Measurements from ENCODE around the gene TRIO. TPM values are rescaled to one million over a fixed set of nuclear protein-coding genes. Genes with fewer than 3 reads are reported as not detected.
A peak's percentile ranks its signal among the peaks of the same experiment; 100 is the strongest.

TRIO gene
- total RNA-seq, 4 donors from 2014 or later = 21.2 to 105 (median 47.6) TPM

DNA sequence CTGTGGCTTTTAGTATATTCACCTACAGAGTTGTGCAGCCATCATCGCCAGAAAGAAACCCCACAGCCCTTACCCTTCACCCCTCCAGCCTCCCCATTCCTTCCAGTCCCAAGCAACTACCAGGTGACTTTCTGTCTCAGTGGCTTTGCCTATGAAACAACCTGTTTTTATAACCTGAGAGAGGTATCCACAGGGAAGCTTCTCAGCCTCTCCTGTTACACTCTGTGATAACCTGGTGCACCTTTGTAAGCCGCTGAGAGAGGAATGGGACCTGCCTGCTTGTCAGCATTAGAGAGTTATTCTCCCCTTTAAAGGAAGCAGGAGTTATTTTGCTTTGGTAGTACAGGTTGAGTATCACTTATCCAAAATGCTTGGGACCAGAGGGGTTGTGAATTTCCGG is 93.6 kb downstream of the TRIO start:
- intact Hi-C loops (cut with DNase I) = no loop called here
- H3K27me3 ChIP-seq = no peaks in the 10 kb centered on the region
- H3K9me3 ChIP-seq = no peaks in the 10 kb centered on the region
- peaks cover 0 to 19% (median 7%) of the 10 kb centered on the region in 3 donors for H3K4me1 ChIP-seq
- no peak overlapping the region for H3K4me3 ChIP-seq
- H3K27ac ChIP-seq = no peak overlapping the region
- 78 to 82% methylated on average over 3 of the region's 3 CpGs for WGBS, 2 donors
- no peak for DNase-seq
- TF ChIP-seq, protein P1, sequence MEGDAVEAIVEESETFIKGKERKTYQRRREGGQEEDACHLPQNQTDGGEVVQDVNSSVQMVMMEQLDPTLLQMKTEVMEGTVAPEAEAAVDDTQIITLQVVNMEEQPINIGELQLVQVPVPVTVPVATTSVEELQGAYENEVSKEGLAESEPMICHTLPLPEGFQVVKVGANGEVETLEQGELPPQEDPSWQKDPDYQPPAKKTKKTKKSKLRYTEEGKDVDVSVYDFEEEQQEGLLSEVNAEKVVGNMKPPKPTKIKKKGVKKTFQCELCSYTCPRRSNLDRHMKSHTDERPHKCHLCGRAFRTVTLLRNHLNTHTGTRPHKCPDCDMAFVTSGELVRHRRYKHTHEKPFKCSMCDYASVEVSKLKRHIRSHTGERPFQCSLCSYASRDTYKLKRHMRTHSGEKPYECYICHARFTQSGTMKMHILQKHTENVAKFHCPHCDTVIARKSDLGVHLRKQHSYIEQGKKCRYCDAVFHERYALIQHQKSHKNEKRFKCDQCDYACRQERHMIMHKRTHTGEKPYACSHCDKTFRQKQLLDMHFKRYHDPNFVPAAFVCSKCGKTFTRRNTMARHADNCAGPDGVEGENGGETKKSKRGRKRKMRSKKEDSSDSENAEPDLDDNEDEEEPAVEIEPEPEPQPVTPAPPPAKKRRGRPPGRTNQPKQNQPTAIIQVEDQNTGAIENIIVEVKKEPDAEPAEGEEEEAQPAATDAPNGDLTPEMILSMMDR (IDR thresholded peaks at IDR 0.05) = no peak
- no peak for TF ChIP-seq POLR2A (IDR thresholded peaks at IDR 0.05)
- no peaks in the 10 kb centered on the region for H3K36me3 ChIP-seq

DNA sequence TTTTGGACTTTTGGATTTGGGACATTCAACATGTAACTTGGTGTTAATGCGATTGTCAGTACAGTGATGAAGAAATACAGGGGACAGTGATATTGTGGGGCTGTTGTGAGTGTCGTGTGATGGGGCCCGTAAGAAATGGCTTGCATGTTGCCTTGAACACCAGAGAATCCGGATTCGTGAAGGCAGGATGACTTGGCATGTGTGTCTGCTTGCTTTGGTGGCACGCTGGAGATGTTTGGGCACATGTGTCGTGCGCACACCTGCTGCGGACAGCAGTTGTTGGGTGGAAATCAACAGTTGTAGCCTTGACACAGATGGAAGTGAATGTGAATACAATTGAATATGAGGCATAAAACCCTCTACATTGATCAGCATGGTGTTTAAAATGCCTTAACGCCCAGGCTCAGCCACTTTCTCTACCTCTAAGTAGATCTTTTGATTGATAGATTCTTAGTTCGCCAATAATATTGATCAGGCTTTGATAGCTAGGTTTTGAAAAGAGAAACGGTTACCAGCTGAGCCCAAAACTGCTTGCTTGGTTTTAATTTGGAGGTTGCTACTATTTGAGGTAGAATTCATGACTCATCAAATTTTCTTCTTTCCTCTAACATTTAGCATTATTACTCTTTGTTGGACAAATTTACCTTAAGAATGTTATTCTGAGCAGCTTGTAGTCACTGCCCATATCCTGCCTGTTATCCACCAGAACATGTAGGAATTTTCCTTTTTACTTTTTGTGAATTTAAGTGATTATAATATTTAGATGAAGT is 94.4 kb downstream of the TRIO start:
- Histone ChIP-seq H3K36me3 (no peaks in the 10 kb centered on the region), H3K9me3 (no peaks in the 10 kb centered on the region), H3K27ac (peak overlapping the region in 1 of 4 donors; percentile 5), H3K27me3 (no peaks in the 10 kb centered on the region), H3K4me3 (no peak overlapping the region), H3K4me1 (peaks cover 0 to 19% (median 7%) of the 10 kb centered on the region in 3 donors)
- intact Hi-C loops (cut with DNase I) = no loop called here
- TF ChIP-seq POLR2A (IDR thresholded peaks at IDR 0.05) = no peak
- TF ChIP-seq, protein P1 (IDR thresholded peaks at IDR 0.05) = no peak
- DNase-seq = no peak
- WGBS, 2 donors = 87 to 88% methylated on average over 12 of the region's 12 CpGs

DNA sequence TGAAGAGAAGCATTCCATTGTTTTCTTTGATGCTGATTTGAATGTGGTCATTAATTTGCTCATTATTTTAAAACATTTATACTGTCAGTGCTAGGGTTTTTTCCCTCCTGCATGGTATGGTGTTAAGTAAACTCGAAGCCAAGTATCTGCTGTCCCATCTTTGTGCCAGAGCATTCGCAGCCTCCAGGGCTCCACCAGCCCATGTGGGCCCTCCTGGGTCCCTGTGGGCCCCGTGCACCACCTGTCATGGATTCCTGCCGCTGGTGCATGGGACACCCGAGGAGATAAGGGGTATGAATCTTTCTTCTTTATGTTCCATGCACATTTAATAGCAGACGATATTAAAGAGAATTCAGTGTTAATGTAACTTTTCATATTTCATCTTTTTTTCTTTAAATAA is 95.1 kb downstream of the TRIO start:
- 77 to 85% methylated on average over 6 of the region's 6 CpGs for WGBS, 2 donors

DNA sequence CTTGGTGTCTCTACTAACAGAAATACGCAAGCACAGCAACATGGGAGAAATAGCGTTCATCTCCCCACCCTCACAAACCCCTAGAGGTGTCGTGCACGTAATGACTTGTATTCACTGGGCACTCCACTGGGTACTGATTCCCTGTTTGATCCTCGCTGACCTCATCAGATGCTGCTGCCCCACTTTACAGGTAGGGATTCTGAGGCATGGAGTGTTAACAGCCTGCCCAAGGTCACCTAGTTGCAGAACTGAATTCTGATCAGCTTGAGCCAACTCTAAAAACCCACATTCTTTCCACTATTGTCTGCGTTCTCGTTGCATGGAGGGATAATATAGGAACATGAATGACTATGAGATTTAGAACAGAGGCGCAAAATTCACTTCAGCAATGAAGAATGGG is 96.3 kb downstream of the TRIO start:
- H3K27me3 ChIP-seq = no peaks in the 10 kb centered on the region
- H3K9me3 ChIP-seq = no peaks in the 10 kb centered on the region
- intact Hi-C loops (cut with DNase I) = no loop called here
- no peak for TF ChIP-seq POLR2A (IDR thresholded peaks at IDR 0.05)
- TF ChIP-seq, protein P1 (IDR thresholded peaks at IDR 0.05) = no peak
- no peak for DNase-seq
- H3K36me3 ChIP-seq = no peaks in the 10 kb centered on the region
- H3K27ac ChIP-seq = no peak overlapping the region
- H3K4me1 ChIP-seq = peaks cover 0 to 25% (median 7%) of the 10 kb centered on the region in 3 donors
- WGBS, 2 donors = 73 to 85% methylated on average over 8 of the region's 8 CpGs
- no peak overlapping the region for H3K4me3 ChIP-seq

More for the DNA sequence above, 95.1 kb downstream of the TRIO start:
- H3K4me3 ChIP-seq = no peak overlapping the region
- DNase-seq = no peak
- peaks cover 0 to 19% (median 7%) of the 10 kb centered on the region in 3 donors for H3K4me1 ChIP-seq
- H3K36me3 ChIP-seq = no peaks in the 10 kb centered on the region
- intact Hi-C loops (cut with DNase I) = no loop called here
- no peak overlapping the region for H3K27ac ChIP-seq
- no peak for TF ChIP-seq POLR2A (IDR thresholded peaks at IDR 0.05)
- TF ChIP-seq, protein P1 (IDR thresholded peaks at IDR 0.05) = no peak
- no peaks in the 10 kb centered on the region for H3K9me3 ChIP-seq
- no peaks in the 10 kb centered on the region for H3K27me3 ChIP-seq

DNA sequence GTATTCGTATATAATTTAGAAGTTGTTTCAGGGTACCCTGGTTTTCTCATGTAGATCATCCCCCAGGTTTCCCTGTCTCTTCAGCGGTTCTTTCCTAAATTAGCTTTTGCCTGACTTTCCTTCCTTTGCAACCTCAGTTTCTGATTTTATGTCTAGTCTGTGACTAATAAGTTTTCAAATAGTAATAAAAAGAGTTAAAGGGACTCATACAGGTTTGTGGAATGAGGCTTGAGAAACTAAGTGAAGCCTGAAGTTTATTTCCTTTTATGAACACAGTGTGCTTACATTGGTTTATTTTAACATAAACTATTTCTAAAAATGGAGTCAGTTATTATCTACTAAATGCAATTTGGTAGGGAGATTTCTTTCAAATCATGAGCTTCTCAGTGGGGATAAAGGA is 96.8 kb downstream of the TRIO start:
- intact Hi-C loops (cut with DNase I) = no loop called here
- Histone ChIP-seq H3K27me3 (no peaks in the 10 kb centered on the region), H3K27ac (peak overlapping the region in 1 of 4 donors; percentile 2), H3K4me1 (peaks cover 0 to 25% (median 7%) of the 10 kb centered on the region in 3 donors), H3K36me3 (no peaks in the 10 kb centered on the region), H3K4me3 (no peak overlapping the region), H3K9me3 (no peaks in the 10 kb centered on the region)
- 66 to 81% methylated on average over 2 of the region's 2 CpGs for WGBS, 2 donors
- DNase-seq = no peak
- TF ChIP-seq, protein P1 (IDR thresholded peaks at IDR 0.05) = no peak
- TF ChIP-seq POLR2A (IDR thresholded peaks at IDR 0.05) = no peak
